CD4-positive, alpha-beta T cell treated with Interleukin-17A for 4 hours (primary cell): ENCODE data around the gene MYO18A.

Experiments
- DNase-seq: peaks from one replicate; pipeline ENCODE4 v3.0.0-alpha.2; 2020; ENCODE audit warnings: mixed read lengths

MYO18A gene

DNA sequence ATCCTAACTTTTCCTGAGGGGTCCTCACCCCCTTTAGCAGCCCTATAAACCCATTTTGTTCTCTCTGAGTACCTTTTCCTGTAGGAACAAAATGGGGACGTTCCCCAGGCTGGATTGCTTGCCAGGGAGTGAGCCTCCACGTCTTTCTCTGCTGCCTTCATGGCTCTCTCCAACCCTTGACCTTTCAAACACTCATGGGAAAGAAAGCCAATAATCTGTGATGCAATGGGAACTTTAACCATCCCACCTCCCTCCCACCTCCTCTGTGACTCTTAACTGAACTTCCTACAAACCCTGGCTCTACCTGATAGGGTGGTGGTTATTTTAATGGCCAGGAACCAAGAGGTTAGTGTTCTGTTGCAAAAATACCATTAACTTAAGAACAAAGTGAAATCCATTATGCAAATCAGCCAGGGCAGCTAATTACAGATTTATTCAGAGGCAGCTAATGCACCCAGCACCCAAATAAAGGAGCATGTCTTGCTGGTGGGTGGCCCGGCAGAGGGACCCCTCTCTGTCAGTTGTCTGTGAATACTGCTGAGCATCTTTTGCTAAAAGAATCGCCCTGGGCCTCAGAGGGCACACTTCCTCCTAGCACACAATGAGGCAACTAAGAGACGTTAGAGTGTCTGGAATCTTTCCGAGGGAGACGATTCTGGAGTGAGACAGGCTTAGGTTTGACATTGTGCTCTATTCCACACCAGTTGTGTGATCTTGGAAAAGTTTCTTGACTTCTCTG lies 134.3 kb downstream of the MYO18A start:
- no peak for DNase-seq

- no peak for DNase-seq
Measured at GRCh38 chr17:29045026-29045425, 135.2 kb downstream of the MYO18A start.

GRCh38 chr17:29043539-29044145 lies 136.6 kb downstream of the MYO18A start:
- no peak for DNase-seq

- no peak for DNase-seq
Measured at GRCh38 chr17:29042679-29043538, 137.3 kb downstream of the MYO18A start, which contains the start of gene PIPOX. Gene PIPOX (plus strand): TSS chr17:29043141. CDS start chr17:29043226, 85 bp downstream.

DNA sequence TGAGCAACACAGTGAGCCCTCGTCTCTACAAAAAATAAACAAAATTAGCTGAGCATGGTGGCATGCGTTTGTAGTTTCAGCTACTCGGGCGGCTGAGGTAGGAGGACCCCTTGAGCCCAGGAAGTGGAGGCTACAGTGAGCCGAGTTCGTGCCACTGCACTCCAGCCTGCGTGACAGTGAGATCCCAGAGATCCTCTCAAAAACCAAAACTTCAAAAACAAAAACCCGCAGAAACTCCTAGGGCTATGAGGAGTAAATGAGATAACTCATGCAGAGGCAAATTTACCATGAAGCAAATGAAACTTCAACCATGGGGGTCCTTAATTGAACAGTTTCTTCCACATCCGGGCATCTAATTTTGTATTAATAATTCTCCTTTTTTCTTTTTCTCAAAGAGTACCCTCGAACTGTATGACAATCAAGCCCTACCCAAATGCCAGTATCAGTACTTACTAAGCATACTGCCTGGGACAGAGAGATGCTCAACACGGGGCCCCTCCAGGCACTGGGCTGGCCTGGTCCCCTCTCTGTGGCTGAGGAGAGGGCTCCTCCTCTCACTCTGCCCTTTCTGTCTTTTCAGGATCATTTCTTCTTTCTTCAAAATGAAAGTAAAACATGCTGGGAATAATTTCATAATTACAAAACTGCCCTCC lies 138.0 kb downstream of the MYO18A start:
- DNase-seq, result no peak

DNA sequence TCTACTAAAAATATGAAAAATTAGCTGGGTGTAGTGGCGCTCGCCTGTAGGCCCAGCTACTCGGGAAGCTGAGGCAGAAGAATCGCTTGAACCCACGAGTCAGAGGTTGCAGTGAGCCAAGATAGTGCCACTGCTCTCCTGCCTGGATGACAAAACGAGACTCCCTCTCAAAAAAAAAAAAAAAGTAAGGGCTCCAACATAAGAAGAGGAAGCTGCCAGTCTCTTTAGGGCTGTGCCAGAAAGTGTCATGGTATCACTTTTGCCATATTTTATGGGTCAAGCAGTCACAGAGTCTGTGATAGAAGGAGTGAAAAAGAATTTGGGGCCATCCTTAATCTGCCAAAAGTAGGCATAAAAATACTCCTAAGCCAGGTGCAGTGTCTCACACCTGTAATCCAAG lies 138.6 kb downstream of the MYO18A start:
- no peak for DNase-seq

DNA sequence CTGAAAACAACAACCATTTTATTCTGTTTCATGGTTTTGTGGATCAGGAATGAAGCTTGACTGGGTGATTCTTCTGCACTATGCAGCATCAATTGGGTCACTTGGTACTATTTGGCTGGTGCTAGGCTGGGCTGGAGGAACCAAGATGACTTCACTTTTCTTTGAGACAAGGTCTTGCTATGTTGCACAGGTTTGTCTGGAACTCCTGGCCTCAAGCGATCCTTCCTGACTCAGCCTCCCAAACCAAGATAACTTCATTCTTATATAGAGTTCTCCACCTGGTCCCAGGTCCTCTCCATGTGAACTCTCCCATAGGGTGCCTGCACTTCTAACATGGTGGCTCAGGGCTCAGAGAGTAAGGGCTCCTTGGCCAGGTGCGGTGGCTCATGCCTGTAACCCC lies 139.1 kb downstream of the MYO18A start:
- DNase-seq, result no peak

- DNase-seq, result no peak
Measured at GRCh38 chr17:29039764-29040598, 140.2 kb downstream of the MYO18A start.

DNA sequence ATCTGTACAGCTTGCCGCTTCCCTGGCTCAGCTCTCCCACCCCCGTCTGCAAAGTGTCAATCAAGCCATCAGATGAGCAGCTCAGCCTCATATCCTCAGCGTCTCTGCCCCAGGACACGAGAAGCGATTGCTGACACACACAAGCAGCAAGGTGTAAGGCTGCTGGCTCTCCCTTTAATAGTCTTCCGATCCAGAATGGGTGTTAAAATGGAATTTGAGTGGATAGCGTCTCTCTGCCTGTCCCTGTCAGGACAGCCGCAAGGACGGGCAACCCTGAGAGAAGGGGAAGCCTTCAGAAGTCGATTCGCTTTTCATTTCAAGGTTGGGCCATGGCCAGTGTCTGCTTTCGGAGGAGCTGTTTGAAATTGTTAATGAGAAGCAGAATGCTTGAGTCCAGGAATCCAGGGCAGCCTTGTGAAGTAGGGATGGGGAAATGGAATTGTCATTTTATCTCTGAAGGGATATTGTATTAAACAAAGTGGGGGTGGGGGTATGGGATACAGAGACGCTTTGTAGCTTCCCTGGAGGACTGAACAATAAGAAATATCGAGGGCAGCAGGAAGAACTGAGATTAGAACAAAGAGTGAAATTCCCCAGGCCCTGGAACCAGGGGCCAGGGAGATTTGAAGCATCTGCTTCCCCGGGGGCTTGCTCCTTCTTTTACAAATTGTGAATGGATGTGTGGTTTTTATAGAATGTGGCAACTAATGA lies 142.0 kb downstream of the MYO18A start:
- DNase-seq, result no peak

- no peak for DNase-seq
Measured at GRCh38 chr17:29037739-29038084, 142.5 kb downstream of the MYO18A start.

DNA sequence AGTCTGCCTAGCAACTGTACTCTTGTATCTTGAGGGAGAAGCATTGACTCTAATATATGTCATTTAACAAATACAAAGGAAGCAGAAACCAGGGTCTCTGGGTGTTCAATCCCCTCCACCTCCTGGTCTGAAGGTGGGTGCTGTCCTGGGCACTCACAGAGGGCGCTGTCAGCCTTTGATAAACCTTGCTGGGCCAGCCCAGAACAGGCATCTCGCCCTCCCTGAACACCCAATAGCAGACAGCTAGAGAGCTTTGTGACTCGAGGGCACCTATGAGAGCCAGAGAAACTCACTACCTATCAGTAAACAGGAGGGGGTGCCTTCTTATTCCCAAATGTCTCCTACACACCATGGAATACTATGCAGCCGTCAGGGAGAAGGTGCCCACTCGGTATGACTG lies 143.6 kb downstream of the MYO18A start:
- no peak for DNase-seq

DNA sequence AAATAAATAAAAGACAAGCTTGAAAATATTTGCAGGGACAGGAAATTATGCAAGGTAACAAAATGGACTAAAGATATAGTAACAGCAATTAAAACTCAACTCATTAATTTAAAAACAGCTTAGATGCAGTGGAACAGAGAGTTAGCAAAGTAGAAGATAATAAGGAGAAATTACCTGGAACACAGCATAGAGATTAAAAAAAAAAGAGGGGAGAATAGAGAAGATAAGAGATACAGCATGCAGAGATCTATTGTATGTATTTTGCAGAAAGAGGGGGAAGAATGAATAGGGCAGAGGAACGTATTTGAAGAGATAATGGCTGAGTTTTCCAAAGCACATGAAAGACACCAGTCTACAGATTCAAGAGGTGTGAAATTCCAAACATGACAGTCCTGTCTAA lies 145.7 kb downstream of the MYO18A start:
- DNase-seq, result no peak

- DNase-seq, result no peak
Measured at GRCh38 chr17:29032857-29033197, 147.4 kb downstream of the MYO18A start.

DNA sequence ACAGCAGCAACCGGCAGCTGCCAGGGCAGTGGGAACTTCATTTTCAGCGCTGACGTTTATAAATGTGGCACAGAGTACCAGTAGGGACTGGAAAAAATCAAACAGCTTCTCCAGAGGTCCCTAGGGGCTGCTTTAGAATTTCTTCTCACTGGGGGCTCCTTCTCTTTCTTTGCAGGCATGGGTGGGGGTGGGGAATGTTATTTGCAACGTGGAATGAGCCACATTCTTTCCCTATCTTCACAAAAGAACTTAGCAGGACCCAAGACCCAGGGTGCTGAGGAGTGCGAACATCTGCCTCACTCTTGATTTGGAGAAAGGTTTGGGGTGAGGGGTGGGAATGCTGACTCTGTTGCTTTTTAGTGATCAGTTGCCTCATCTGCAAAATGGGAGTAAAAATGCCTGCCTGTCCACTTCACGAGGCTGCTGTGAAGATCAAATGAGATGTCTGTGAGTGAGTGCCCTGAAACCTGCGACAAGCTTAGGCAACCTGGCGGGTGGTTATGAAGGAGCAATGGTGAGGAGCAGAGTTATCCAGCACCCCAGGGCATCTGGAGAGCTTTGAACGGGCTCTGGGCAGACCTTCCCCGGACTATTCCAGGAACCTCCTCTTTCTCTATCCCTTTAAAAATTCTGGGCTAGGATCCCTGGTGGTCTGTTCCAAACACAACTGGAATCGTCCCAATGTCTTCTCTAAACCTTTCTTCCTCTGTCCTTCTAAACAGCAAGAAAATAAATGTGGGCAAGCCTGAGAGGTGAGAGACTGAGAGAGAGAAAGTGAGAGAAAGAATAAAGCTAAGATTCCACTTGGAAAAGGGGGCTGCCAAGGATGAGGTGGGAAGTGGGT lies 148.0 kb downstream of the MYO18A start:
- no peak for DNase-seq

DNA sequence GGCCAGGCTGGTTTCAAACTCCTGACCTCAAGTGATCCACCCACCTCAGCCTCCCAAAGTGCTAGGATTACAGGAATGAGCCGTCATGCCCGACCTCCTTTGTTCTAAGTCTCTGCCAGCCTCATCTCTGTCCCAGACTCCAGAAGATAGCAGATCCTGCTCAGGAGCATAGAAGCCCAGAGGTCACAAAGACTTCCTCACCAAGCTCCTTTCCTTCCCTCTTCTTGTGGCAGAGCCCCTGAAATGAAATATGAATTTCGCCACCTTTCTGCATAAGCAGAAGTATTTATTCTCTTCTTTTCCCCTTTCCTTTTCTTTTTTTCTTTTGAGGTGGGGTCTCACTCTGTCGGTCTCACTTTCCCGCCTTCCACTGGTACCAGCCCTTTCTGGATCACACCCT lies 148.7 kb downstream of the MYO18A start:
- DNase-seq, result no peak

DNA sequence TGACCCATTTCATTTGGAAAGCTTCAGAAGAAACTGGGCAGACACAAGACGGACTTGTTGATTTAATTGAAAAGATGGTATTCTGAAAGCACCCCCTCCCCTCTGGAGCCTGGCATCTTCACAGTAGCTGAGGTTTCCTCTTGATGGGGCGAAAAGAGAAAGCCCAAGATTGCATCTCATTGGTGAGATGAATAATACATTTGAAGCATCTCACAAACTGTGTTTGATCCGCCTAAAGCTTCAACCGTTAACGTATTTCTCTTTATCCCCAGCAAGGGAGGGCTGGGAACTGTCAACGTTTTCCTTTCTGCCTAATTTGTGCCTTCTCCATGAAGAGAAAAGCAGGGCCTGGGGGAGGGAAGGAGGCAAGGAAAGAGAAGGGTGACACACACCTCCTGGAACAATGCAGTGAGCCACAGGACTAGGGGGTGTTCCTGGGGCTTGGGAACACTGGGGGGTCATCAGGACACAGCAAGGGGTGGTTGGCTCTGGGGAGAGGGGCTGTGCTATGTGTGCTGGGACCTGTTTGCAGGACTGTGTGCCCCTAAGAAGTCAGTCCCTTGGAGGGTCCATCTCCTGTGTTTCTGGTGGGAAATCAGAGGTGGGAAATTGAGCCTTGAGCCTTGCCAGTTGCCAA lies 155.8 kb downstream of the MYO18A start:
- no peak for DNase-seq

- no peak for DNase-seq
Measured at GRCh38 chr17:29022074-29022473, 158.1 kb downstream of the MYO18A start.

DNA sequence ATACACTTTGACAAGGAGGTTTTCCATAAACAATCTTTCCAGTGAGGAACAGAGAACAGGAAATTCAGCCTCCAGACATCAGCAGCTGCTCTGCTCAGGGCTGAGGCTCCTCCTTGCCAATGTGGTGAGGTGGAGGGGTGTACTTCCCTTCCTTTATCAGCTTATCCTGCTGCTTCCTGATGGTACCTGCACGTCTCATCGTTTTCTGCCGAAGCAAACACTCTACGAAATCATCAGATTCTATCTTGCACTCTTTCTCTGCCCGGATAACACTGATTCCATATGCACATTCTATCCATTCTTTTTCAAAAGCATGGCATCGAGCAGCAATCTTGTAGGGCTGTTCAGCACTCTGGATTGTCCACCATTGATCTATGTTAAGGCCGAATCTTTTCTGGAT lies 159.0 kb downstream of the MYO18A start:
- no peak for DNase-seq
